GM20000 (cell line): ENCODE measurements around the gene CDH24.

Experiments
- DNase-seq: peaks from one replicate; pipeline ENCODE4 v3.0.0; 2012; ENCODE audit warnings: low spot score
- TF ChIP-seq, protein P1 (sequence below): IDR thresholded peaks from 2 replicates; pipeline ENCODE4 v1.5.1; 2012; ENCODE audit warnings: mild to moderate bottlenecking, control low read depth; ENCODE audit errors: extremely low read depth, missing control alignments

The CDH24 gene

DNA sequence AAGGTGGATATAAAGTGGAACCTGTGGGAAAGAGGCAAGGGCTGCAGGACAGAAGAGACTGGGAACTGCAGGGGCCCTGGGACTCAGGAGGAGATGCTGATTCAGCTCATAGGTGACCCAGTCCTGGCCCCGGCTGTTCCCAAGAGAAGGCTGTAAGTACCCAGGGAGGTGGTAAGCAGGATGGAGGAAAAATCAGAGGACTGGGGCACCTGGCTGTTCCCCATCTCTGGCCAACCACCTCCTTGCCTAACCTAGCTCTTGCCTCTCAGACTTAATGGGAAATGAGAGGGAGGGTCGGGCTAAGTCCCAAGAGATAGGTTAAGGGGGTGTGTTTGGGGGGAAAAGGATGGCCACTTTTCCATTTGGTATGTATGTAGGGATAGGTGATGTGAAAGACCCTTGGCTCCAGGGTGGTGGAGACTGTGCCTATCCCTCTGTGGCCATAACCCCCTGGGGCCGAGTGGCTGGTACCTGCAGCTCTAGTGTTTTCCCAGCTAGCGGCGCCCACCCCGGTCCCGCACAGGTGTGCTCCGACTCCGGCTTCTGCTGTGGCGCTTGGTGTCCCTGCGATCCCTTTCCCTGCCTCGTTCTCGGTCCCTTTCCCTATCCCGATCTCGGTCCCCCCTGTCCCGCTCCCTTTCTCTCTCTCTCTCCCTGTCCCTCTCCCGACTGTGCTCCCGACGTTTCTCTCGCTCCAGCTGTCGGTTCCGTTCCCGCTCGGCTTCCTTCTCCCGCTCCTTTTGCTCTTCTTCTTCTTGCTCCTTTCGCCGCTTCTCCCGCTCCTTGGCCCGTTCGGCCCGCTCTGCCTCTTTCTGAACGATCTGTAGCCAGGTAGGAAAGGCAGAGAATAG lies 1.6 kb upstream of the CDH24 start:
- DNase-seq: peak; percentile 47
- TF ChIP-seq, protein P1, sequence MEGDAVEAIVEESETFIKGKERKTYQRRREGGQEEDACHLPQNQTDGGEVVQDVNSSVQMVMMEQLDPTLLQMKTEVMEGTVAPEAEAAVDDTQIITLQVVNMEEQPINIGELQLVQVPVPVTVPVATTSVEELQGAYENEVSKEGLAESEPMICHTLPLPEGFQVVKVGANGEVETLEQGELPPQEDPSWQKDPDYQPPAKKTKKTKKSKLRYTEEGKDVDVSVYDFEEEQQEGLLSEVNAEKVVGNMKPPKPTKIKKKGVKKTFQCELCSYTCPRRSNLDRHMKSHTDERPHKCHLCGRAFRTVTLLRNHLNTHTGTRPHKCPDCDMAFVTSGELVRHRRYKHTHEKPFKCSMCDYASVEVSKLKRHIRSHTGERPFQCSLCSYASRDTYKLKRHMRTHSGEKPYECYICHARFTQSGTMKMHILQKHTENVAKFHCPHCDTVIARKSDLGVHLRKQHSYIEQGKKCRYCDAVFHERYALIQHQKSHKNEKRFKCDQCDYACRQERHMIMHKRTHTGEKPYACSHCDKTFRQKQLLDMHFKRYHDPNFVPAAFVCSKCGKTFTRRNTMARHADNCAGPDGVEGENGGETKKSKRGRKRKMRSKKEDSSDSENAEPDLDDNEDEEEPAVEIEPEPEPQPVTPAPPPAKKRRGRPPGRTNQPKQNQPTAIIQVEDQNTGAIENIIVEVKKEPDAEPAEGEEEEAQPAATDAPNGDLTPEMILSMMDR: no peak

DNA sequence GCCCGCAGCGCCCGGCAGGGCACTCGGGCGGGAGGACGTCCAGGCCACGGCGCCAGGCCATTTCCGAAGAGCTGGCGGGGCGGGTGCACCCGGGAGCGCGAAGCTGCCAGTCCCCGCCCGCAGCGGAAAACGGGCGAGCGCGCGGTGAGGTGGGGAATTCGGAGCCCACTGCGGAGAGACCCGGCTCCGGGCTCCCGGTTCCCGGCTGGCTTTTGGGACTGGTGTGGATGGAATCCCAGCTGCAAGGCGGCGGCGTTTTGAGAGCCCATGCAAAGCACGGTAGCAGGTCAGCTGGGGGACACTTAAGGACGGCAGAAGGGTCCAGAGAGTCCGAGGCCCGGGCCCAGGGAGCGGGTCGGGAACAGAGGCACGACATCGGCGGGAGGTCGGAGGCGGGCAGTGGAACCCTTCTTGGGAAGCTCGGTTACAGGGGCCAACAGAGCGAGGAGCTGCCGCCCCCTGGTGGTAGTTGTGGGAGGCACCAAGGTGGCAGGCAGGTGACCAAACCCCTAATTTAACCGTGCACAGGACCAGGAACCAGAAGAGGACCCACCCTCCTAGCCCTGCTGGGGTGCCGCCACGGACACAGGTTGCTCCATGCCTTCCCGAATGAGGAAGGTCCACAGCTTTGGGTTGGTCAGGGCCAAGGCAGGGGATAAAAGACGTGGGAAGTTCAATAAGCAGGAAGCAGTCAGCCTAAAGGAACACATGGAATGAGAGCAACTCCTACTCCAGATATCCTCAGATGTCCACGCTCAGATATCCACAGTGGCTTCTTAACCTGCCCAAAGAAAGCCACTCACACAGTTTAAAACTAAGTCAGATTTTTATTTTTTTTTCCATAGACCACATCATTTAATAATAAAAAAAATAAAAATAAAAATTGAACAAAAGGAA lies 685 bp upstream of the CDH24 start:
- DNase-seq: peak; percentile 95
- TF ChIP-seq, protein P1: peak; percentile 94

DNA sequence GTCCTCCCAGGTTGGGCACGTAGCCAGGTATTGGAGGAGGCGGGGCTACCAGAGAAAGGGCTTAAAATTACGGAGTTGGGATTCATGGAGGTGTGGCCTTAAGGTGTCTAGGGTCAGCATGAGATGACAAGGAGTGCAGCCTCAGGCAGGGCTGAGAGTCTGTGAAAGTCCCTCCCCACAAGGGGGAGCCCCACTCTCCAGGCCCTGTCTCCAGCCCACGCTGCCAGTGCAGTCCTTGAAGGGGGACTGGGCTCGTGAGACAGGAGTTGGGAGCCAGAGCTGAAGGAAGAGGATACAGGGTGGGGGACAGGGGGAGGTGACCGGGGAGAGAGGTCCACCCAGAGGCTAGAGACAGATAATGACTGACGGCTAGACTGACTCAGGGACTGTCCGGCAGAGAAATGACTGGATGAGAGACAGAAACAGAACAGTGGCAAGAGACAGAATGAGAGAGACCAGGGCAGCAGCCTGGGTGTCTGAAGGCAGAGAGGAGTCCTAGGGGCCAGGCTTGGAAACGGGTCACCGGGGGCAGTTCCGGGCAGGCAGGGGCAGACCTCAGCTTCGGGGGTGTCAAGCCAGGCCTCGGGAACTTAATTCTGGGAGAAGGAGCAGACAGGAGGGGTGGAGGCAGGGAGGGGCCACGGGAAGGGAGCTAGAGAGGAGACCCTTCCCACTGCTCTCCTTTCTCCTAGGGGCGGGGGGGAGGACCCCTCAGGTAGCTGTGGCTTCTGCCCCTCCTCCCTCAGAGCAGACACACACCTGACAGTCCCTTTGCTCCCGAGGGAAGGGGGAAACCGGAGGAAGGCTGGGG lies 970 bp downstream of the CDH24 start:
- TF ChIP-seq, protein P1: peak; percentile 69
- DNase-seq: peak; percentile 95

DNA sequence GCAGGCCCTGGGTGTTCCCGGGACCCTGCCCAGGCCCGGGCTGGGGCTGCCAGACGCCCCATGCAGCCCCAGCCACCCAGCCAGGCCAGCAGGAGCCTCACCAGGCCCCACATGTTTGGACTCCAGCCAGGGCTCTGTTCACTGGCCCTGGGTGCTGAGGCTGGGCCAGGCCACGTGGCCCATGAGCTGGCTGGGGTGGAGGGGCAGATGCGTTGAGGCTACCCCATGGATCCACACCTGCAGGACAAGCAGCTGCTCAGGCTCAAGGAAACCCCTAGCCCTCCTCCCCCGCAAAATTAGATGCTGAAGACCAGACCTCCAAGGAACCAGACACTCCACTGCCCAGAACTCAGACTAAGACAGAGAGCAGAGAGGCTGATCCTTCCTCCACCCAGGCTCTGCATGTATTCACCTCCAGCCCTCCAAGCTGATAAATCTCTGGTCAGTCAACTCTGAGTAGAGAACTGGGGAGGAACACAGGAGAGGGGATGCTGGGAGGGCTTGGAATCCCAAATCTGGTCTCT lies 1.6 kb downstream of the CDH24 start:
- TF ChIP-seq, protein P1: no peak
- no peak for DNase-seq

DNA sequence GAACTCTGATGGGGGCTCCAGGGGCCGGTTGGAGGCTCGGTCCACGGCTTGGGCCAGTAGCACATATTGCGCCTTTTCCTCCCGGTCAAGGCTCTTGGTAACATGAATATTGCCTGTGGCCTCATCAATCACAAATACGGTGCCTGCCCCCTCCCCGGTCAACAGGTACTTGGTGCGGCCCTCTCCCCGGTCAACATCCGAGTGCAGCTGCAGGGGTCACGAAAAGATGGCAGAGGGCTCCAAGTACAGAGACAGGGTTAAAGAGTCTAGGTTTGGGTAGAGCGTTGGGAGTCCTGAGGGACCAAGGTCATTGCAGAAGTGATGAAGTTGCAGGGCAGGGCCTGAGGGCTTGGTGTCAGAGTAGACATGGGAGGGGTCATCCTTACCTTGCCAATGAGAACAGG lies 2.2 kb downstream of the CDH24 start:
- TF ChIP-seq, protein P1: no peak
- no peak for DNase-seq

DNA sequence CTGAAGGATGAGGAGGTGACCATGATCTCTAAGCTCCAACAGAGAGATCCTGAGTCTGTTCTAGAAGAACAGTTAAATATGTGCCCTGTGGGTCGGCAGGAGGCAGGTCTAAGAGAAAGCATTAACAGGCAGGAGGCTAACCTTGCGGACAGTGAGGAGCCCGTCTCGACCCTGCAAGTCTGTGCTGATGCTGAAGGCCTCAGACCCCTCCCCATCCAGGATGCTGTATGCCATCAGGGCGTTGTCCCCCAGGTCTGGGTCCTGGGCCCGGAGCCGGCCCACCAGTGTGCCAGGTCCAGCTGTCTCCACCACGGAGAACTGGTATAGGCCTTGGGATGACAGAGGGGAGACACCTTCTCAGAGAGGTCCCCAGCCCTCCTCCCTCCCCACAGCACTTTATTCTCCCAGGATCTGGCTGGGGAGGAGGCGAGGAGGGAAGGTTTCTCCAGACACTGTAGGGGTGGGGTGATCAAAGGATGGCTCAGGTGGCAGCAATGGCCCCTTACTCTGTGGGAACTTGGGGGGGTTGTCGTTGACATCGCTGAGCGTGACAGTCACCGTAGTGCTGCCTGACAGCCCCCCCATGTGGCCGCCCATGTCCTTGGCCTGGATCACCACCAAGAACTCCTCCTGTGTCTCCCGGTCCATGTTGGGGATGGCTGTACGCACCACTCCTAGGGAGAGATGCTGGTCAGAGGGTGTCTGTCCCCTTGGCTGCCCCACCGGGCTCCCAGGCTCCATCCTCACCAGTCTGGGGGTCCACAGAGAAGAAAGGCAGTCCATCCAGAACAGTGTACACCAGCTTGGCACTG lies 3.1 kb downstream of the CDH24 start:
- TF ChIP-seq, protein P1: peak; percentile 19
- peak; percentile 60 for DNase-seq
